ENCODE measurements around the gene HSPB6.

DNA sequence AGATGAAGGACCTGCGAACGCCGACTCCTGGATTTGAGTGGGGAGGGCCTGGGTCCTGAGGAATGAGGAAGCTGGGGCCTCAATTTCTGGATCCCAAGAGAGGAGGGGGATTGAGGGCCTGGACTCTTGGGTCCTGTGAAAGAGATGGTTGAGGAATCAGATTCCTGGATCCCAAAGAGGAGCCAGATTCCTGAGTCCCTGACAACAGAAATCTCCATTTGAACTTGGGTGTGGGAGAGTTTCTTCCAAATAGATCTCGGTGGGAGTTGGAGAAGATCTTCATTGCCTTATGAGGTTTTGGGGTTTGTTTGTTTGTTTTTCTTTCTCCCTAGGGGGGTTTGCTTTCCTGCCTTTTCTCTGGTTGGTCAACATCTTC is 10.8 kb downstream of the HSPB6 start:
- TF ChIP-seq, protein P1, sequence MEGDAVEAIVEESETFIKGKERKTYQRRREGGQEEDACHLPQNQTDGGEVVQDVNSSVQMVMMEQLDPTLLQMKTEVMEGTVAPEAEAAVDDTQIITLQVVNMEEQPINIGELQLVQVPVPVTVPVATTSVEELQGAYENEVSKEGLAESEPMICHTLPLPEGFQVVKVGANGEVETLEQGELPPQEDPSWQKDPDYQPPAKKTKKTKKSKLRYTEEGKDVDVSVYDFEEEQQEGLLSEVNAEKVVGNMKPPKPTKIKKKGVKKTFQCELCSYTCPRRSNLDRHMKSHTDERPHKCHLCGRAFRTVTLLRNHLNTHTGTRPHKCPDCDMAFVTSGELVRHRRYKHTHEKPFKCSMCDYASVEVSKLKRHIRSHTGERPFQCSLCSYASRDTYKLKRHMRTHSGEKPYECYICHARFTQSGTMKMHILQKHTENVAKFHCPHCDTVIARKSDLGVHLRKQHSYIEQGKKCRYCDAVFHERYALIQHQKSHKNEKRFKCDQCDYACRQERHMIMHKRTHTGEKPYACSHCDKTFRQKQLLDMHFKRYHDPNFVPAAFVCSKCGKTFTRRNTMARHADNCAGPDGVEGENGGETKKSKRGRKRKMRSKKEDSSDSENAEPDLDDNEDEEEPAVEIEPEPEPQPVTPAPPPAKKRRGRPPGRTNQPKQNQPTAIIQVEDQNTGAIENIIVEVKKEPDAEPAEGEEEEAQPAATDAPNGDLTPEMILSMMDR (optimal IDR thresholded peaks at IDR 0.05 in 1 of 3, IDR thresholded peaks at IDR 0.05 in 1 of 3, conservative IDR thresholded peaks at IDR 0.05 in 1 of 3; ENCODE audit: extremely low read depth in 1 of 3, insufficient read depth in 2 of 3, low read length in 3 of 3), result no peak
- no peak for TF ChIP-seq EZH2 (IDR thresholded peaks at IDR 0.05; ENCODE audit: low read length)
